ENCODE results near the gene ENPP3. TPM values are rescaled to one million over a fixed set of nuclear protein-coding genes. Genes with fewer than 3 reads are reported as not detected.

The ENPP3 gene
- polyA plus RNA-seq, 1 of the 3 experiments (the other 2 are of a cell fraction) = not detected

- DNase-seq = no peak
- H3K79me2 ChIP-seq (ENCODE audit: insufficient read depth) = no peaks in the 10 kb centered on the region
- CTCF ChIA-PET = no interaction called here
- TF ChIP-seq EZH2phosphoT487 (IDR thresholded peaks at IDR 0.05; ENCODE audit: borderline replicate concordance, low read depth) = no peak
- no peak for TF ChIP-seq TCF12 (IDR thresholded peaks at IDR 0.05)
- TF ChIP-seq FOXJ3 (CRISPR knock-in tag; IDR thresholded peaks at IDR 0.05) = no peak
- TF ChIP-seq FOXM1 (IDR thresholded peaks at IDR 0.05; ENCODE audit: low read depth) = no peak
- no peak for TF ChIP-seq EP300 (IDR thresholded peaks at IDR 0.05; ENCODE audit: borderline replicate concordance in 1 of 2, low read depth in 1 of 2, low read length in 1 of 2)
- no peak for TF ChIP-seq FOSL2 (IDR thresholded peaks at IDR 0.05; ENCODE audit: borderline replicate concordance, low read depth)
- TF ChIP-seq CHD2 (IDR thresholded peaks at IDR 0.05; ENCODE audit: low read length, partially characterized antibody) = no peak
- no peak for TF ChIP-seq SIN3A (IDR thresholded peaks at IDR 0.05; ENCODE audit: borderline replicate concordance, low read depth, low read length)
- TF ChIP-seq IRF3 (IDR thresholded peaks at IDR 0.05; ENCODE audit: low read depth, low read length) = no peak
- TF ChIP-seq RAD21 (IDR thresholded peaks at IDR 0.05; ENCODE audit: low read length) = no peak
- TF ChIP-seq USF1 (IDR thresholded peaks at IDR 0.05; ENCODE audit: borderline replicate concordance, low read depth) = no peak
- TF ChIP-seq MXI1 (IDR thresholded peaks at IDR 0.05; ENCODE audit: low read depth, low read length) = no peak
- TF ChIP-seq ELF1 (IDR thresholded peaks at IDR 0.05) = no peak
- TF ChIP-seq RXRA (IDR thresholded peaks at IDR 0.05; ENCODE audit: borderline replicate concordance, low read depth) = no peak
- no peak for TF ChIP-seq TAF1 (IDR thresholded peaks at IDR 0.05; ENCODE audit: borderline replicate concordance, low read depth, low read length)
- no peak for TF ChIP-seq MAX (IDR thresholded peaks at IDR 0.05; ENCODE audit: low read depth)
- TF ChIP-seq MEF2A (IDR thresholded peaks at IDR 0.05; ENCODE audit: borderline replicate concordance, low read depth) = no peak
- no peak for TF ChIP-seq CTCF (IDR thresholded peaks at IDR 0.05)
- no peak overlapping the region for H2AFZ ChIP-seq (ENCODE audit: low read depth)
- POLR2A ChIA-PET = no interaction called here
- H3K9ac ChIP-seq = no peak overlapping the region
- H4K20me1 ChIP-seq (ENCODE audit: insufficient read depth) = no peaks in the 10 kb centered on the region
- no peaks in the 10 kb centered on the region for H3K4me1 ChIP-seq (ENCODE audit: control insufficient read depth in 1 of 2, insufficient read depth in 2 of 2, low read depth in 1 of 2, low read length in 1 of 2)
- H3K9me3 ChIP-seq = no peaks in the 10 kb centered on the region
- H3K9me2 ChIP-seq = no peaks in the 10 kb centered on the region
- no peaks in the 10 kb centered on the region for H3K36me3 ChIP-seq (replicated peaks in 1 of 2; ENCODE audit: control insufficient read depth in 1 of 2, insufficient read depth in 2 of 2, low read length in 1 of 2)
- 12% methylated on average over 5 of the region's 5 CpGs for WGBS (ENCODE audit: low lambda C conversion rate)
- H3F3A ChIP-seq (replicated peaks; ENCODE audit: insufficient read depth) = no peaks in the 10 kb centered on the region
- no peaks in the 10 kb centered on the region; the same call in 1 of the 2 replicates for H3K27me3 ChIP-seq (ENCODE audit: insufficient read depth)
- no peak overlapping the region for H3K4me3 ChIP-seq (ENCODE audit: low read depth in 2 of 2, low read length in 1 of 2)
- no peak overlapping the region for H3K27ac ChIP-seq (ENCODE audit: low read depth in 2 of 2, low read length in 1 of 2)
- H3K4me2 ChIP-seq = no peak overlapping the region
Observed at GRCh38 chr6:131739136-131739535, 102.0 kb downstream of the ENPP3 start.
